Measurements from ENCODE around the gene UBA7. TPM values are rescaled to one million over a fixed set of nuclear protein-coding genes. Genes with fewer than 3 reads are reported as not detected.

Gene UBA7
- total RNA-seq, 1 donor from 2014 or later = 25.1 TPM

DNA sequence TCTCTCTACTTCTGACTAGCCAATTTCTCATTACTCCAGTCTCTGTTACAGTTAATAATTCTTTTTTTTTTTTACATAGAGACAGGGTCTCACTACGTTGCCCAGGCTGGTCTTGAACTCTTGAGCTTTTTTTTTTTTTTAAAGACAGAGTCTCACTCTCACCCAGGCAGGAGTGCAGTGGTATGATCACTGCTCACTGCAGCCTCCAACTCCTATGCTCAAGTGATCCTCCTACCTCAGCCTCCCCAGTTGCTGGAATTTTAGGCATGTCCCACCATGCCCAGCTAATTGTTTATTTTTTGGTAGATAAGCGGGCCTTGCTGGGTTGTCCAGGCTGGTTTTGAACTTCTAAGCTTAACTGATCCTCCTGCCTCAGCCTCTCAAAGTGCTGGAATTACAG, 41.0 kb downstream of the UBA7 start:
- TF ChIP-seq, protein P1, sequence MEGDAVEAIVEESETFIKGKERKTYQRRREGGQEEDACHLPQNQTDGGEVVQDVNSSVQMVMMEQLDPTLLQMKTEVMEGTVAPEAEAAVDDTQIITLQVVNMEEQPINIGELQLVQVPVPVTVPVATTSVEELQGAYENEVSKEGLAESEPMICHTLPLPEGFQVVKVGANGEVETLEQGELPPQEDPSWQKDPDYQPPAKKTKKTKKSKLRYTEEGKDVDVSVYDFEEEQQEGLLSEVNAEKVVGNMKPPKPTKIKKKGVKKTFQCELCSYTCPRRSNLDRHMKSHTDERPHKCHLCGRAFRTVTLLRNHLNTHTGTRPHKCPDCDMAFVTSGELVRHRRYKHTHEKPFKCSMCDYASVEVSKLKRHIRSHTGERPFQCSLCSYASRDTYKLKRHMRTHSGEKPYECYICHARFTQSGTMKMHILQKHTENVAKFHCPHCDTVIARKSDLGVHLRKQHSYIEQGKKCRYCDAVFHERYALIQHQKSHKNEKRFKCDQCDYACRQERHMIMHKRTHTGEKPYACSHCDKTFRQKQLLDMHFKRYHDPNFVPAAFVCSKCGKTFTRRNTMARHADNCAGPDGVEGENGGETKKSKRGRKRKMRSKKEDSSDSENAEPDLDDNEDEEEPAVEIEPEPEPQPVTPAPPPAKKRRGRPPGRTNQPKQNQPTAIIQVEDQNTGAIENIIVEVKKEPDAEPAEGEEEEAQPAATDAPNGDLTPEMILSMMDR (IDR thresholded peaks at IDR 0.05; ENCODE audit: borderline replicate concordance) = no peak
- Histone ChIP-seq H3K27me3 (ENCODE audit: low read depth) (no peaks in the 10 kb centered on the region), H3K27ac (replicated peaks) (no peak overlapping the region), H3K9me3 (replicated peaks) (no peaks in the 10 kb centered on the region), H3K4me3 (no peak overlapping the region), H3K4me1 (peaks cover 18% of the 10 kb centered on the region), H3K36me3 (peaks cover 13% of the 10 kb centered on the region)
- intact Hi-C loops (cut with micrococcal nuclease) = no loop called here
- DNase-seq = no peak

DNA sequence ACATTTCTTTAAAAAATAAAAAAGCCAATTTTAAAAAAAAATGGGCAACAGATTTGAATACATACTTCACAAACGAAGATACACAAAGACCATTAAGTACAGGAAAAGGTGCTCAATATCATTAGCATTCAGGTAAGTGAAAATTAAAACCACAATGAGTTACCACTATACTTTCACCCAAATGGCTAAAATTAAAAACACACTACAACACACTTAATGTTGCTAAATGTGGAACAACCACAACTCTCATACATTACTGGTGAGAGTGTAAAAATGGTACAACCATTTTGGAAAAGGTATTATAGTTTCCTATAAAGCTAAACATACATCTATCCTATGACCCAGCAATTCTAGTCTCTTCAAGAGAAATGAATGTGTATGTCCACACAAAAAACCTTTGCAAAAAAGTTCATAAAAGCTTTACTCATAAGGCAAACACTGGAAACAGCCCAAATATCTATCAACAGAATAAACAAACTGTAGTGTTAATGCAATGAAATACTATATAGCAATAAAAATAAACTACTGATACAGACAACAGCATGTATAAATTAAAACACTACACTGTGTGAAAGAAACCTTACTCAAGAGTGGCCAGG, 42.3 kb downstream of the UBA7 start:
- intact Hi-C loops (cut with micrococcal nuclease) = no loop called here
- no peak overlapping the region for H3K27ac ChIP-seq (replicated peaks)
- no peak overlapping the region for H3K4me3 ChIP-seq
- H3K36me3 ChIP-seq = peaks cover 3% of the 10 kb centered on the region
- DNase-seq = no peak
- H3K27me3 ChIP-seq (ENCODE audit: low read depth) = no peaks in the 10 kb centered on the region
- H3K4me1 ChIP-seq = peaks cover 18% of the 10 kb centered on the region
- TF ChIP-seq, protein P1 (IDR thresholded peaks at IDR 0.05; ENCODE audit: borderline replicate concordance) = no peak
- no peaks in the 10 kb centered on the region for H3K9me3 ChIP-seq (replicated peaks)

GRCh38 chr3:49769926-49770325, 43.8 kb downstream of the UBA7 start:
- Histone ChIP-seq H3K9me3 (replicated peaks) (no peaks in the 10 kb centered on the region), H3K36me3 (no peaks in the 10 kb centered on the region), H3K4me3 (no peak overlapping the region), H3K4me1 (peaks cover 9% of the 10 kb centered on the region), H3K27me3 (ENCODE audit: low read depth) (no peaks in the 10 kb centered on the region), H3K27ac (replicated peaks) (no peak overlapping the region)
- TF ChIP-seq, protein P1 (IDR thresholded peaks at IDR 0.05; ENCODE audit: borderline replicate concordance) = no peak
- intact Hi-C loops (cut with micrococcal nuclease) = no loop called here
- no peak for DNase-seq

- no peak overlapping the region for H3K27ac ChIP-seq (replicated peaks)
- TF ChIP-seq, protein P1 (IDR thresholded peaks at IDR 0.05; ENCODE audit: borderline replicate concordance) = no peak
- peaks cover 8% of the 10 kb centered on the region for H3K4me1 ChIP-seq
- intact Hi-C loops (cut with micrococcal nuclease) = no loop called here
- no peak overlapping the region for H3K4me3 ChIP-seq
- H3K27me3 ChIP-seq (ENCODE audit: low read depth) = no peaks in the 10 kb centered on the region
- no peaks in the 10 kb centered on the region for H3K9me3 ChIP-seq (replicated peaks)
- no peak for DNase-seq
- no peaks in the 10 kb centered on the region for H3K36me3 ChIP-seq
Observed at GRCh38 chr3:49769286-49769915, 44.4 kb downstream of the UBA7 start.

GRCh38 chr3:49763981-49764380, 49.8 kb downstream of the UBA7 start:
- Histone ChIP-seq H3K9me3 (replicated peaks) (no peaks in the 10 kb centered on the region), H3K36me3 (no peaks in the 10 kb centered on the region), H3K4me1 (peaks cover 5% of the 10 kb centered on the region), H3K4me3 (no peak overlapping the region), H3K27ac (replicated peaks) (no peak overlapping the region), H3K27me3 (ENCODE audit: low read depth) (no peaks in the 10 kb centered on the region)
- TF ChIP-seq, protein P1 (IDR thresholded peaks at IDR 0.05; ENCODE audit: borderline replicate concordance) = no peak
- intact Hi-C loops (cut with micrococcal nuclease) = no loop called here
- DNase-seq = no peak
